ENCODE measurements around the gene AGO4.

DNA sequence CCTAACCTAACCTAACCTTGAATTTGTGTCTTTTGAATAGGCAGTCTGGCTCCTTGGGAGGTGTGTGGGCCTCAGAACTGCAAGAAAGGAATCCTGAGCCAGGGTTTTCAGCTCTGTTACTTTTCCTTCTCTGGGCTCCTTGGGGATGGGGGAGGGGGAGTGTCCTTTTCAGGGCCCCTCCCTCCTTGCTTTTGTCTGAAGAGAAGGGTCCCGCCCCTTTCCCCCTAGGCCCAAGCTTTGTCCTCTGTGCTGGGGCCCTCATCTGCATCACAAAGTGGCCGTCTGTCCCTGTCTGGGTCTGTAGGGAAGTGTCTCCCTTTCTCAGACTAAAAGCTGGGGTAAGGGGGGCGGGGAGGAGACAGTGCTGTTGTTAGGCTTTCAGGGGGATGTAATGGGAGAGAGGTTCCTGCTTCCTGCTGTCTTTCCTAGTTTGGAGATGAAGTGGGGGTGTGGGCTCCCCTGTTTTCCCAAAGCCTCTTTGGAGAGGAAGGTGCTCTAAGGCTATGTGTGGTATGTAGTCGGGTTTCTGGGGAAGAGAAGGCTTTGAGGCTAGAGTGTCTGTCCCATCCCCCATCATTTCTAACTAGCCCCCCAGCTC, 78.2 kb downstream of the AGO4 start:
- no peak for TF ChIP-seq POLR2AphosphoS5 (IDR thresholded peaks at IDR 0.05; ENCODE audit: borderline replicate concordance, low read depth, low read length)
- TF ChIP-seq EZH2 (IDR thresholded peaks at IDR 0.05) = no peak
- no peak for TF ChIP-seq FOXP2 (optimal IDR thresholded peaks at IDR 0.05; ENCODE audit: control extremely low read depth, extremely low read length, insufficient read depth)
